Measurements from ENCODE around the gene RHOXF2.
"Not testable (repeated sequence)": the region's sequence is repeated elsewhere in the genome, so short reads cannot be mapped to it uniquely, and the experiment has no call there.

DNA sequence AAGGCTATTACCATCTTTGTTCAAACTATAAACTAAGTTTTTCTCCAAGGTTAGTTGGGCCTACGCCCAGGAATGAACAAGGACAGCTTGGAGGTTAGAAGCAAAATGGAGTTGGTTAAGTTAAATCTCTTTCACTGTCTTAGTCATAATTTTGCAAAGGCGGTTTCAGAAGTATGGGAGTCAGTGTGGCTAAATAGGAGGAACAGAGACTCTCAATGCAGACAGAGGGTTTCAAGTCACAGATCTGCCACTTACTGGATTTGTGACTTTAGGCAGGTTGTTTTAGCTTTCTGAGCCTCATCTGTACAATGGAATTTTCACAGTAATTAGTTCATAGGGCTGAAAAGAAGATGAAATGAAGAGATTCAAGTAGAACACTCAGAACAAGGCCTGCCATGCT is 35.3 kb downstream of the RHOXF2 start:
- not testable (repeated sequence) for TF ChIP-seq ZNF274 (IDR thresholded peaks at IDR 0.05; ENCODE audit: low read depth, low read length); SUZ12 (IDR thresholded peaks at IDR 0.05; ENCODE audit: extremely low read depth, insufficient read depth, insufficient read length)
